Bronchial epithelial cell (primary cell): ENCODE measurements around the gene SHC4. TPM values are rescaled to one million over a fixed set of nuclear protein-coding genes. Genes with fewer than 3 reads are reported as not detected.

ENCODE experiments used
- DNase-seq: peaks from one replicate; pipeline ENCODE4 v3.0.0-alpha.2; 2010; ENCODE audit warnings: low read depth
- FAIRE-seq: peaks from 2 replicates; lab custom pipeline; 2011; peaks lifted over from hg19 to GRCh38; lab: Jason Lieb, UNC
- H3K27me3 ChIP-seq: 2 replicates; pipeline ENCODE4 v1.5.1; 2011; ENCODE audit warnings: low read length; ENCODE audit not compliant: control insufficient read depth, insufficient read depth
- H3K36me3 ChIP-seq: 2 replicates; pipeline ENCODE4 v1.5.1; 2011; ENCODE audit warnings: low read length; ENCODE audit not compliant: control insufficient read depth, insufficient read depth
- H3K4me3 ChIP-seq: 2 replicates; pipeline ENCODE4 v1.5.1; 2011; ENCODE audit warnings: mild to moderate bottlenecking, low read depth, low read length, control low read depth
- CTCF ChIP-seq: IDR thresholded peaks from 2 replicates; pipeline ENCODE4 v1.5.1; 2011; ENCODE audit warnings: mild to moderate bottlenecking, moderate library complexity, low read length, control low read depth, inconsistent platforms; ENCODE audit not compliant: insufficient read depth, severe bottlenecking
- total RNA-seq: library from RNA; depleted of rRNA; stranded (reverse); fragments of >200 nt; gene quantifications from 2 replicates; pipeline ENCODE4 v1.2.1, GENCODE V29; 2014

SHC4 gene
- total RNA-seq, 1 donor from 2014 or later, result under 0.01 TPM

- DNase-seq, result no peak
Measured at GRCh38 chr15:48896869-48897814, 66.6 kb downstream of the SHC4 start.

GRCh38 chr15:48893311-48893710, 70.4 kb downstream of the SHC4 start:
- FAIRE-seq (no peak), DNase-seq (no peak)
- Histone ChIP-seq H3K4me3 (no peak overlapping the region), H3K27me3 (peaks cover 1% of the 10 kb centered on the region), H3K36me3 (no peaks in the 10 kb centered on the region)
- TF ChIP-seq CTCF, result no peak

More at GRCh38 chr15:48896869-48897814, 66.6 kb downstream of the SHC4 start:
- peaks cover 1% of the 10 kb centered on the region for H3K27me3 ChIP-seq
- no peak for FAIRE-seq
- TF ChIP-seq CTCF, result no peak
- H3K4me3 ChIP-seq, result no peak overlapping the region
- no peaks in the 10 kb centered on the region for H3K36me3 ChIP-seq

- Histone ChIP-seq H3K36me3 (no peaks in the 10 kb centered on the region), H3K4me3 (no peak overlapping the region), H3K27me3 (peaks cover 1% of the 10 kb centered on the region)
- DNase-seq, result no peak
- no peak for FAIRE-seq
- TF ChIP-seq CTCF, result no peak
Measured at GRCh38 chr15:48891232-48891765, 72.4 kb downstream of the SHC4 start.

DNA sequence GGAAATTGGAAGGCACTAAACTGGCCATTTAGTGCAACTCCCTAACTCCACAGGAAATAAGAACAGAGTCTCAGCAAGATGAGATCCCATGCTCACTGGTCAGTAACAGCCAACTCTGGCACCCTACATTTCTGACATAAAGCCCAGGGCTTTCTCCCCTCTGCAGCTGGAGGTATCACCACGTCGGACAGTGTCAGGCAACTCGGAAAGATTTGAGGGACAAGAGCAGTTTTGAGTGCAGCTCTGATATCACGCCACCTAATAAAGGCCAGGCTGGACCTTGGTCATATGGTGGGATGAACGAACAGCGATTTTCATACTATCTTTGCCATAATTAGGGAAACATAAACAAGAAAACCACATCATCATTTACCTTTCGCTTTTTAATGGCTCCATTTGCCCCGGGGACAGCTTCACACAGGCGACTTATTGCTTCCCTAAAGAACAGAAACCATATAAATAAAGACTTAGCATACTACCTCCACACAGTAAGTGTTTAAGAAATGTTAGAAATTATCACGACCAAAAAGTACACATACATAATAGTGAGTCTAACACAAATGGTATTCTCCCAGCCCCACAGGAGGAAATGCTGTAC, 73.2 kb downstream of the SHC4 start:
- DNase-seq, result no peak
- no peak for FAIRE-seq
- Histone ChIP-seq H3K27me3 (peaks cover 1% of the 10 kb centered on the region), H3K4me3 (no peak overlapping the region), H3K36me3 (no peaks in the 10 kb centered on the region)
- TF ChIP-seq CTCF, result no peak

GRCh38 chr15:48889925-48890324, 73.8 kb downstream of the SHC4 start:
- no peak for TF ChIP-seq CTCF
- peaks cover 1% of the 10 kb centered on the region for H3K27me3 ChIP-seq
- no peak overlapping the region for H3K4me3 ChIP-seq
- H3K36me3 ChIP-seq, result no peaks in the 10 kb centered on the region
- DNase-seq, result no peak
- FAIRE-seq, result no peak
